ENCODE results near the gene CTRB2. TPM values are rescaled to one million over a fixed set of nuclear protein-coding genes. Genes with fewer than 3 reads are reported as not detected.

CTRB2 gene
- not detected for total RNA-seq

DNA sequence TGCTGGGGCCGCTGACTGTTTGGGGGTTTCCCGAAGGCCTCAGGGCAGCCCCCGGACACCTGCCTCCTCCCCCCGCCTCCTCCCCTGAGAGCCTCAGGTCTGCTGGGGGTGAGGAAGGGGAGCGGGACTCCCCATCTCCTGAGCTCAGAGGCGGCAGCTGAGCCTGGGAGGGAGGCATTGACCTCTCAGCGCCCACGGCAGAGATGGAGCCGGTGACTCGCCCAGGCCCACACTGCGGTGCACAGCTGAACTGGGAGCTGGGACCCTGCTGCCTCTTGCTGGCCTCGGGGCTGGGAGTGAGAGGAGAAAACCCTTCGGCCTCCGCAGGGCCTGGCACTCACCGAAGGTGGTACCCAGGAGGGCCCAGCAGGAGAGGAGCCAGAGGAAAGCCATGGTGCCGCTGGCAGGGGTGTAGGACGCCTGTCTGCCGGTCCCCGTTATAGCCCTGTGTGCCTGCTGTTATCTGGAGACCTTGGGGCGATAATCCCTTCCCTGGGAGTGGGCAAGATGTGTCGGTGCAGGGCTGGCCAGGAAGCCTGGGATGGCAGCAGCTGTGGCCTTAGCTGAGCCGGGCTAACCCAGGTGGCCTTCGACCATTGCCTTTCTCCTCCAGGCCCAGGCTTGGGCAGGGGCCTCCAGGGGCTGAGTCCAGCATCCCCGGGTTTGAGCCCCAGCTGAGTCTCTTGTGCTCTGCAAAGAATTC, at the start of gene CTRB2:
Gene CTRB2, minus strand, starts transcription at position 413 of the 703 bp plus-strand sequence. Its CDS starts 20 bp downstream, at position 393.
- Histone ChIP-seq H3K27me3 (ENCODE audit: insufficient read depth, low read length) (peaks cover 2% of the 10 kb centered on the region), H3K9me3 (ENCODE audit: low read depth, low read length) (no peaks in the 10 kb centered on the region), H3K4me3 (ENCODE audit: low read length) (no peak within 1 kb of the TSS), H3K4me1 (ENCODE audit: insufficient read depth, low read length) (no peaks in the 10 kb centered on the region)

DNA sequence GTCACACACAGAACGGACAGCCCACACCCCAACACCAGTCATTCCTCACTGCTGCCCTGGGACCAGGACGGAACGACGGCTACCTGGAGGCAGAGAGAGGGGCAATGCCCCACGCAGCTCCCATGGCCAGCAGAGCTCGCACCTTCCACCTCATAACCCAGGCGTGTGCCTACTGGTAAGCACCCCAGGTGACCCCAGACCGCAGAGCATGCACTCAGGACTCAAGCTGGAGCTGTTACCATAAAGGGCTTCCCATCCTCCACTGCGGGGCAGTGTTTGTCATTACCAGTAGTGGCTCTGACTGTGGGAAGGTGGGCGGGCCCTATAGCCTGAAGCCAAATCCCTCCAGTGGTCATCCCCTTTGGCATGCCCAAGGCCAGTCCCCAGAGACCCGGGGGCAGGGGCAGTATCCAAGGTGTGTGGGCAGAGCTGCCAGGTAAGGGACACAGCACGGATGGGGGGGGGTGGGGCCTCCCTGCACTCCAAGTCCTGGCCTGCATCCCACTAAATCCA, 49.2 kb upstream of the CTRB2 start:
- Histone ChIP-seq H3K4me3 (ENCODE audit: low read length) (no peak overlapping the region), H3K27me3 (ENCODE audit: insufficient read depth, low read length) (peaks cover 25% of the 10 kb centered on the region), H3K9me3 (ENCODE audit: low read depth, low read length) (no peaks in the 10 kb centered on the region), H3K4me1 (ENCODE audit: insufficient read depth, low read length) (peaks cover 2% of the 10 kb centered on the region)

DNA sequence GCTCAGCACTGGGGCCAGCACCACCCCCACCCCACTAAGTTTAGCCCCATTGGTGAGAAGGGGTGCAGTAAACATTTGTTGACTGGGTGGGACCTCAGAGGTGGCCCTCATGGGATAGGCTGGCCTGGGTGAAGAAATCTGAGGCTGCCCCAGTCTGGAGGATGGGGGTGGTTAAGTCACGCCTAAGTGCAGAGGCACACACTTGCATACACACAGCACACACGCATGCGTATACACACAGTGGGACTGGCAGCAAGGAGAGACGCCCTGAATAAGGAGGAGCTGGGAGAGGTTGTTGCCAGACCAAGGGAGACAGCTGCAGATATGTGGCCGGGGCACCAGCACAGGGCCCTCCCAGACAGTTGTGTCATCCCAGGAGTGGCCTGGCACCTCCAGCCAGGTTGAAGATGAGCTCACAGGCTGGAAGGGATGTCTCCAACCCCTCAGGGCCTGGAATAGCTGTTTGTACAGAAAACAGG, 47.4 kb upstream of the CTRB2 start:
- peaks cover 8% of the 10 kb centered on the region for H3K4me1 ChIP-seq (ENCODE audit: insufficient read depth, low read length)
- no peaks in the 10 kb centered on the region for H3K9me3 ChIP-seq (ENCODE audit: low read depth, low read length)
- H3K27me3 ChIP-seq (ENCODE audit: insufficient read depth, low read length) = peaks cover 40% of the 10 kb centered on the region
- no peak overlapping the region for H3K4me3 ChIP-seq (ENCODE audit: low read length)

DNA sequence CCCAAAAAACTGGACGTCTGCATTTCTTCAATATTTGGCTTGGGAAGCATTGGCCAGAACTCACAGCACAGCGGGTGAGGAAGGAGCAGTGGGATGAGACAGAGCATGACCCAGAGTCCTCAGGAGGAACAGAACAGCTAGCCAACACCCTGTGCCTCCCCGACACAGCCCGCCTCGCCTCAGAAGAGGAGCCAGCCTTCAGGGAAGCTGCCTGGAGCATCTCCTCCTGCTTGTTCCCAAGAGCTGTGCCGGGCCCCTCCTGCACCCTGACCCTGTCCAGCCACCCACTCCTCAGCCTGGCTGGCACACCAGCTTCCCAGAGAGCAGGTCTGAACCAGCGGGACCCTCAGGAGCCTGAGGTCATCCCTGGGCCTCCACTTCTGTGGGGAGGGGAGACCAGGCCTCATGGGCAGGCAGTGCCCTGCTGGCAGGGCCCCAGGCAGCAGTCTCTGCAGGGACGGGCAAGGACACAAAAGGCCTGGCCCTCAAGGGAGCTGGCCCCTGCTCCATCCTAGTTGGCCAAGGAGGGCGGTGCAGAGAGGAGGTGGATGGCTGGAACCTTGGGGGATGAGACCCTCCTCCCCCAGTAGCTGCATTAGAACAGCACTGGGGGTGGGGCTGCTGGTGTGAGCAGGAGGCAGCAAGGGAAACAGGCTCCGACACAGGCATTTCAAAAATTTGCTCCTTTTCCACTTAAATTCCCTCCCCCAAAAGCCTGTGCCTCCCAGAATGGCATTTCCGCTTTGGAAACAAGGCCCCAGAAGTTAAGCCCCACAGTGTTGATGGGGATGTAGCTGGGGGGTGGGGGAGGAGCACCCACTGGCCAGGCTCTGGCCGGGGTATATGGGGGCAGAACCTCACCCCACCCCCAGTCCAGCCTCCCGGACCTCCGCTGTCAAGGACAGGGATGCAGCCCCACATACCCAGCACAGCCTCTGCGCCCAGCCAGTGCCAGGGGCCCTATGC, 46.3 kb upstream of the CTRB2 start:
- Histone ChIP-seq H3K9me3 (ENCODE audit: low read depth, low read length) (no peaks in the 10 kb centered on the region), H3K4me1 (ENCODE audit: insufficient read depth, low read length) (peaks cover 8% of the 10 kb centered on the region), H3K27me3 (ENCODE audit: insufficient read depth, low read length) (peaks cover 49% of the 10 kb centered on the region), H3K4me3 (ENCODE audit: low read length) (no peak overlapping the region)

DNA sequence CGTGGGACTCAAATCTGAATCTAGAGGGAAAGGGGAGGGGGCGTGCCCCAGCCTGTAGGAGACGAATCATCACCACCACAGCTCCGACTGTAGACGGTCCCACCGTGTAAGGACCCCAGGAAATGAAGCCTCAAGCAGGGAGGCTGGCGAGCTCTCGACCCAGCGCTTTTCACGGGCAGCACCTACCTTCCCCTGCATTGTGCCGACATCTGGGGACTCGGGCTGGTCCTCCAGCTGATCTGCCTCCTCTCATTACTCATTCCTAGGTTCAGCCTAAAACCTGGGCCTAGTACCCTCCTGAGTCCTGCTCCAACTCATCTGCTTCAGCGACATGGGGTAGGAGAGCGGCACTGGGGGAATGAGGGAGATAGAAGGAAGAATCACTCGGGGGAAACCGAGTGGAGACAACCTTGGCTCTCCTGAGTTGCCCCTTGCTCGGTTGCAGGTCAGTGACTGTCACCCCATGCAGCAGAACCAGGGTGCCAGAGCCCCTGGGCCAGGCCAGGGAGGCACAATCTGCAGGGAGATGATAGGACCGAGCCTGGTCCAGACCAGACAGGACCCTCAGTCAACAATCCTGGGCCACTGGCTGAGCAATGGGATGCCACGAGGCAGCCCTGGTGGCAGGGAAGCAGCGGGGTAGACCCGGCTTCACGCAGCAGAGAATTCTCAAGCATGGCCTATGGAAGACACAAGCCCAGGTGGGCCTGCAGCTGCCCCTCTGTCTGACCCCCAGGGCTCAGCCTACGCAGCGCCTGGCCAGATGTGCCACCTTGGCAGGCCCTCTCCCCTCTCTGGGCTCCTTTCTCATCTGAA, 45.3 kb upstream of the CTRB2 start:
- Histone ChIP-seq H3K9me3 (ENCODE audit: low read depth, low read length) (no peaks in the 10 kb centered on the region), H3K4me3 (ENCODE audit: low read length) (no peak overlapping the region), H3K27me3 (ENCODE audit: insufficient read depth, low read length) (peaks cover 54% of the 10 kb centered on the region), H3K4me1 (ENCODE audit: insufficient read depth, low read length) (peaks cover 8% of the 10 kb centered on the region)

DNA sequence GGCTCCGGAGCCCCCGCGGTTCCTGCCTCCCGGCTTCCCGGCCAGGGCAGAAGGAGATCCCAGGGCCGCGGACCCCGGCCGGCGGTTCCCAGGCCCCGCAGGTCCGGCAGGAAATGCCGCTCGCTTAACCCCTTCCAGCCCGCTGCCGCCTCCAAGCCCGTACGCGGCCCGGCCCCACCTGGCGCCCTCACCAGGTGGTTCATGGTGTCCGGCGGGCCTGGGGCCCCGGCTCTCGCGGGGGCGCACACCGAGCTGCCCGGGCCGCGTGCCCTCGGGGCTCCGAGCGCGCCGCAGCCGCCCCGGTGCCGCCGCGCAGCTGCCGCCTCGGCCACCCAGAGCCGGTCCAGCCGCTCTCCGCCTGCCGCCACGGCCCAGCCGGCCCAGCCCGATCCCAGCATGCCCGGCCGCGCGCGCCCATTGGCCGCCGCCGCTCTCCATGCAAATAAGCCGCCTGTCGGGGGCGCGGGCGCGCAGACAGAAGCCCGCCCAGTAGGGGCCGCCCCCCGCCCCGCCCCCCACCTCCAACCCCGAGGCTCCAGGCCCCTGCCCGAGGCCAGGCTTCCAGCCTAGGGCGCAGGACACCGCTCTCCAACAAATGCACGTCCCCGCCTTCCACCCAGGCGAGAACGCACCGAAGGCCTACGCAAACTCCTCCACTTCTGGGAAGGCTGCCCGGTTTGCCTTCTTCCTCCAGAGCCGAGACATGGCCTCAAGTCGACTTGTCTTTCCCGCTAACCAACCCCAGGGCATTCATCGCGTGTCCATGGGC, 44.5 kb upstream of the CTRB2 start, which contains the start of gene BCAR1:
Gene BCAR1, minus strand, starts transcription at position 345 of the 769 bp plus-strand sequence. Its CDS starts 142 bp downstream, at position 203.
- Histone ChIP-seq H3K4me1 (ENCODE audit: insufficient read depth, low read length) (peaks cover 8% of the 10 kb centered on the region), H3K9me3 (ENCODE audit: low read depth, low read length) (no peaks in the 10 kb centered on the region), H3K4me3 (ENCODE audit: low read length) (no peak within 1 kb of the TSS), H3K27me3 (ENCODE audit: insufficient read depth, low read length) (peaks cover 54% of the 10 kb centered on the region)

DNA sequence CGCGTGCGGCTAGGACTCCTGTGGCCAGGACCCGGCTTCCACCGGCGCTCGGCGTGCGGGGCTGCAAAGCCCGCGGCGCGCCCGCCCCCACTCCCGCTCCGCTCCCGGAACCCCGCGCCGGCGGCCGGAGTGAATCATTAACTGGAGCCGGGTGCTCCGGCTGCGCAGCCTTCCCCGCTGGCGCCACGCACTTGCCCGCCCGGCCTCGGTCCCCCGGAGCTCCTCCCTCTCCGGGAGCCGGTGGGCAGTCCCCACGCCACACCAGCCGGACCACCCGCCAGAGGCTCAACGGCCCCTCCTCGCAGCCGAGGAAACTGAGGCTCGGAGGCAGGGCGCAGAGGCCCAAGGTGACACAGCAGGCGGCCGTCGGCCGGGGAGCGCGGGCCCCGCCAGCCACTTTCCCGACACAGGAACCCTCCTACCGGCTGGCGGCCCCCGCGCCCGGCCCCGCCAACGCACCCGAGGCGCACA, 43.9 kb upstream of the CTRB2 start:
- peaks cover 54% of the 10 kb centered on the region for H3K27me3 ChIP-seq (ENCODE audit: insufficient read depth, low read length)
- peaks cover 8% of the 10 kb centered on the region for H3K4me1 ChIP-seq (ENCODE audit: insufficient read depth, low read length)
- H3K9me3 ChIP-seq (ENCODE audit: low read depth, low read length) = no peaks in the 10 kb centered on the region
- H3K4me3 ChIP-seq (ENCODE audit: low read length) = no peak overlapping the region

DNA sequence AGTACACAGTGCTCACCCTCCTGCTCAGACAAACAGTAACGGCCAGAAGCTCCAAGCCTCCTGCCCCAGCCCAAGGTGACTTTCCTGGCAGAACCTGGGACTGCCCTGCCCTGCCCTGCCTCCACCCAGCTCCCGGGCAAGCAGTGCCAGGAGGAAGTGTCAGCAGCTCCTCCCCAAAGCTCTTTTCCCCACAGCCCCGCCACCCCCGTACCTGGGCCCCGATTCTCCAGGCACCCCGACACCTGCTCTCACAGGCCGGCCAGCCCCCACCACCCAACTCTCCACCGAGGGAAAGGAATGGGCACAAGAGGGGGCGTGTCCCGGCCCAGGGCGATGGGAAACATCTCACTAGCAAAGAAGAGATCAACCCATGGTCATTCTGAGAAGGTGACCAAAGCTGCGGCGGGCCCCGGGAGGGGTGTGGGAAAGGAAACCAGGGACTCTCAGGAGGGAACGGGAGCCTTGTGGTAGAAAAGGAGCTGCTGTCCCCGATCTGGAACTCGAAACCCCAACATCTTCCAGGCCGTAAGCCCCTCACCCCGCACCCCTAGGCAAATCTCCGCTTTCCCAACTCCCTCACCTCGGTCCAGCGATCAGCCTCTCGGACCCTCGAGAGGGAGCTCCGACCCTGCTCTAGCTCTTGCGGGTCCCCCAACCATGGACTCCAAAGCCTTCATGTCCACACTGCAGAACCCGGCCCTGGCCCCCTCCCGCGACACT, 43.3 kb upstream of the CTRB2 start:
- Histone ChIP-seq H3K9me3 (ENCODE audit: low read depth, low read length) (no peaks in the 10 kb centered on the region), H3K4me1 (ENCODE audit: insufficient read depth, low read length) (peaks cover 8% of the 10 kb centered on the region), H3K4me3 (ENCODE audit: low read length) (no peak overlapping the region), H3K27me3 (ENCODE audit: insufficient read depth, low read length) (peaks cover 54% of the 10 kb centered on the region)

DNA sequence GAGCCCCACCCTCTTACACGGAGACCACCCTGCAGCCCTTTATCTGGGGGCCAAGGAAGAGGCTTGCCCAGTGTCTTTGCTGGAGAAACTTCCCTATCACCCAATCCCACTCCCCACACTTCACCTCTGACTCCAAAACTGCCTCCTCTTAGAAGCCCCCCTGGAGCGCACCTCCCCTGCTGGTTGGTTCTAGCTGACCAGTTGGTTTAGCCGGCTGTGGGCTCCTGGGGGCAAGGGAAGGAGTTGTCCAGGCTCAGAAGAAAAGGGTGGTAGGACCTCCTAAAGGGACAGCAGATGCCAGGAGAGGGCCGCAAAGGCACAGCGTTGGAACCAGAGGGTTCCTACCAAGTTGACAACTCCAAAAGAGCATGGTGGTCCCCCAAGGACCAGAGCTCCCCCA, 42.5 kb upstream of the CTRB2 start:
- peaks cover 8% of the 10 kb centered on the region for H3K4me1 ChIP-seq (ENCODE audit: insufficient read depth, low read length)
- peaks cover 46% of the 10 kb centered on the region for H3K27me3 ChIP-seq (ENCODE audit: insufficient read depth, low read length)
- no peak overlapping the region for H3K4me3 ChIP-seq (ENCODE audit: low read length)
- H3K9me3 ChIP-seq (ENCODE audit: low read depth, low read length) = no peaks in the 10 kb centered on the region

DNA sequence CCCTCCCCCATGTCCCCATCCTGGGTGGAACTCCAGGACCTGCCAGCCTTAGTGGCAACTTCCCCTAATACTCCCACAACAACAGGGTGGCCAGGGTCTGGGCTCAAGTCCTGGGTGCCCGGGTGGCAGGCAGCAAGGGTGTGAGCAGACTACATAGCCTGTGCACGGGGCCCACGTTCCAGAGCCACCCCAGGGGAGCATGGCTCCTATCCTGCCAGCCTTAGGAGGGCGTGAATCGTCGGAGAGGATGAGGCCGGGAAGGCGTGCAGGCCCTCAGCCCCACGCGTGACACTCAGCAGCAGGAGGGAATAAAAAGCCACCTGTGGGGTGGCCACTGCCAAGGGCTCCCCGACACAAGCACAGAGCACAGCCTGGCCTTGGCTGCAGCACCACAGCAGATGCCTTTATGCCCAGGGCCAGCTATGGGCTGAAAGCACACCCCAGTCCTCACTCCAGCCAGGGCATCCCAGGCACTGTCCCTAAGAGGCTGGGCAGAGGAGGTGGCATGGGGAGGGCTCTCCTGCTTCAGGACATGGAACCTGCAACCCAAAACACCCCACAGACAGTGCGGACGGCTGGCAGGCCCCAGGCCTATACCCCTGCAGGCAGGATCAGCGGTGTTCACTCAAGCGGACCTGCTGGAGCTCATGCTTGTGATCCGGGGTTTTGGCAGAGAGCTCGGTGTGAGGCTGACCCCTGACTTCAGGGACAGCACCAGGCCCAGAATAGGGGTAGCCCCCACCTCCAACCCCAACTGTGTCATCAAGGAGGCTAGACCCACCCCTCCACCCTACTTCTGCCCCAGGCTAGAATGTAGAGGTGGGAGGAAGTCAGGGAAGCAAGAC, 41.8 kb upstream of the CTRB2 start:
- Histone ChIP-seq H3K27me3 (ENCODE audit: insufficient read depth, low read length) (peaks cover 46% of the 10 kb centered on the region), H3K4me3 (ENCODE audit: low read length) (no peak overlapping the region), H3K9me3 (ENCODE audit: low read depth, low read length) (no peaks in the 10 kb centered on the region), H3K4me1 (ENCODE audit: insufficient read depth, low read length) (peaks cover 8% of the 10 kb centered on the region)

DNA sequence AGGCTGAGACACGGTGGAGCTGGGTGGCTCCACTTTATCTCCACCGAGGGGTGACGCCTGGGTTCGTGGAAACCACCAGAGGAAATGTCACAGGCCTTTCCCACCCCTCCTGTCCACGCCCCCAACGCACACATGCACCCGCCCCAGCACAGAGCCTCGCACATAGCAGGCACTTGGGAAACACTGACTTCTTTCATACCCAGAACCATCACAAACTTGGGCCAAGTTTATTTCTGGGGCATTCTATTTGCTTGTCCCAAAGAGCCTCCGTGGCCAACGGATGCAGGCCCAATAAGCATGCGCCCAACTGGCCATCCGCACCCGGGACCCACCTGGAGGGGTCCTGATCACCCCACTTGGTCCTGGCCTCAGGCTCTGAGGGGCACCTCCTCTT, 41.2 kb upstream of the CTRB2 start:
- Histone ChIP-seq H3K27me3 (ENCODE audit: insufficient read depth, low read length) (peaks cover 43% of the 10 kb centered on the region), H3K4me3 (ENCODE audit: low read length) (no peak overlapping the region), H3K4me1 (ENCODE audit: insufficient read depth, low read length) (peaks cover 8% of the 10 kb centered on the region), H3K9me3 (ENCODE audit: low read depth, low read length) (no peaks in the 10 kb centered on the region)

DNA sequence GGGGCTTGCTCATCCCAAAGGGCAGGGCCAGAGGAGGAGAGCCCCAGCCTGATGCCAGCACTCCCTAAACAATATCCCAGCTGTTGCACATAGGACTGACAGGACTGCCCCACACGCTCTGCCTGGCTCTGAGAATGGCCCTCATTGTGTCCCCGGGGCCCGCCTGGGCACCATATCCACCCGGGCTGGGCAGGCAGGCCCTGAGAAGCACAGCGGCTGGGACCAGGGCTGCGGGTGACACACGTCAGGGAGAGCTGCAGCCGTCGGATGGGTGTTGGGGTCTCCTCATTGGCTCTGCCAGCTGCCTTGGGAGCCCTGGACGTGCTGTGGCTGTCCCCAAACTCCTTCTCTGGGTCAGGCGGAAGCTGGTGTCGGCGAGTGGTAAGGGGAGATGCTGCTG, 40.3 kb upstream of the CTRB2 start:
- Histone ChIP-seq H3K4me3 (ENCODE audit: low read length) (no peak overlapping the region), H3K4me1 (ENCODE audit: insufficient read depth, low read length) (peaks cover 8% of the 10 kb centered on the region), H3K27me3 (ENCODE audit: insufficient read depth, low read length) (peaks cover 34% of the 10 kb centered on the region), H3K9me3 (ENCODE audit: low read depth, low read length) (no peaks in the 10 kb centered on the region)

All from mononuclear cell (primary cell).